PC-3 (cell line): Measurements from ENCODE around the gene SNCA.

Experiments
- CTCF ChIP-seq: fragments of 300-600 bp; sonication (generic); conservative IDR thresholded peaks from 2 replicates; pipeline ENCODE4 v1.5.1; 2017; ENCODE audit warnings: antibody characterized with exemption, low read depth, mild to moderate bottlenecking, low read length
- EZH2 ChIP-seq: fragments of 300-600 bp; sonication (generic); IDR thresholded peaks from one replicate; pipeline ENCODE4 v1.6.1; 2017; ENCODE audit warnings: antibody characterized with exemption, mild to moderate bottlenecking, low read length; ENCODE audit not compliant: unreplicated experiment
- EZH2phosphoT487 ChIP-seq: fragments of 300-600 bp; sonication (generic); IDR thresholded peaks from 2 replicates; pipeline ENCODE4 v1.6.1; 2018; ENCODE audit warnings: mild to moderate bottlenecking, antibody characterized with exemption, low read length, borderline replicate concordance

GRCh38 chr4:89765528-89765927, 71.4 kb downstream of the SNCA start:
- no peak for TF ChIP-seq EZH2phosphoT487
- no peak for TF ChIP-seq CTCF
- TF ChIP-seq EZH2 = no peak
